ENCODE measurements around the gene CCDC181.

DNA sequence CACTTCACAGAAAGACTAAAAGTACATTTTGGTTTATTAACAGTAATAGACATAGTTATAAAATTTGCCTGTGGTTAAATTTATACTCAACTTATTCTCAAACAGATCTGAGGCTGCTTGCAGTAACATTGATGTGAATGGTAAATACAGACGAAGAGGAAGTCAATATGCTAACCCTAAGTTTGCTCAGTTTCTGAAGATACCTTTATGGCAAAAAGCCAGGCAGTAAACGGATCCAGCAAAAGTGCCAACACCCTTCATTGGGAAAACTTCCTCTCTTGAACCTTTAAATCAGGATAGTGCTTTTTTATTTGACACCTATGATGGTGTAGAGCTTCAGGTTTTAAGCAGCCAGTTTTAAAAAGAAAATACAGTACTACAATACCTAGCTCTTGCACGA lies 16.6 kb upstream of the CCDC181 start:
- TF ChIP-seq, protein P1, sequence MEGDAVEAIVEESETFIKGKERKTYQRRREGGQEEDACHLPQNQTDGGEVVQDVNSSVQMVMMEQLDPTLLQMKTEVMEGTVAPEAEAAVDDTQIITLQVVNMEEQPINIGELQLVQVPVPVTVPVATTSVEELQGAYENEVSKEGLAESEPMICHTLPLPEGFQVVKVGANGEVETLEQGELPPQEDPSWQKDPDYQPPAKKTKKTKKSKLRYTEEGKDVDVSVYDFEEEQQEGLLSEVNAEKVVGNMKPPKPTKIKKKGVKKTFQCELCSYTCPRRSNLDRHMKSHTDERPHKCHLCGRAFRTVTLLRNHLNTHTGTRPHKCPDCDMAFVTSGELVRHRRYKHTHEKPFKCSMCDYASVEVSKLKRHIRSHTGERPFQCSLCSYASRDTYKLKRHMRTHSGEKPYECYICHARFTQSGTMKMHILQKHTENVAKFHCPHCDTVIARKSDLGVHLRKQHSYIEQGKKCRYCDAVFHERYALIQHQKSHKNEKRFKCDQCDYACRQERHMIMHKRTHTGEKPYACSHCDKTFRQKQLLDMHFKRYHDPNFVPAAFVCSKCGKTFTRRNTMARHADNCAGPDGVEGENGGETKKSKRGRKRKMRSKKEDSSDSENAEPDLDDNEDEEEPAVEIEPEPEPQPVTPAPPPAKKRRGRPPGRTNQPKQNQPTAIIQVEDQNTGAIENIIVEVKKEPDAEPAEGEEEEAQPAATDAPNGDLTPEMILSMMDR (IDR thresholded peaks at IDR 0.05; ENCODE audit: control extremely low read depth in 1 of 3, insufficient read depth in 1 of 3, low read depth in 1 of 3, low read length in 3 of 3) = no peak
- TF ChIP-seq CHD1 (IDR thresholded peaks at IDR 0.05; ENCODE audit: low read depth, low read length) (no peak), EZH2 (IDR thresholded peaks at IDR 0.05; ENCODE audit: low read depth, low read length, severe bottlenecking) (no peak), FOSL1 (IDR thresholded peaks at IDR 0.05; ENCODE audit: insufficient read depth, low read depth, low read length) (no peak), RBBP5 (IDR thresholded peaks at IDR 0.05; ENCODE audit: borderline replicate concordance, low read depth, low read length) (no peak), HDAC6 (IDR thresholded peaks at IDR 0.05; ENCODE audit: low read depth, low read length) (no peak), EP300 (IDR thresholded peaks at IDR 0.05; ENCODE audit: borderline replicate concordance in 1 of 2, low read depth in 2 of 2, low read length in 2 of 2) (no peak), JUN (IDR thresholded peaks at IDR 0.05; ENCODE audit: low read depth, low read length) (no peak), CHD2 (IDR thresholded peaks at IDR 0.05; ENCODE audit: low read length) (no peak), POLR2A (IDR thresholded peaks at IDR 0.05; ENCODE audit: control extremely low read depth in 1 of 2, low read depth in 2 of 2, low read length in 2 of 2) (no peak), SIN3A (conservative IDR thresholded peaks at IDR 0.05 in 1 of 2, IDR thresholded peaks at IDR 0.05 in 1 of 2; ENCODE audit: low read depth in 1 of 2, low read length in 2 of 2) (no peak)
- TF ChIP-seq, protein P2, sequence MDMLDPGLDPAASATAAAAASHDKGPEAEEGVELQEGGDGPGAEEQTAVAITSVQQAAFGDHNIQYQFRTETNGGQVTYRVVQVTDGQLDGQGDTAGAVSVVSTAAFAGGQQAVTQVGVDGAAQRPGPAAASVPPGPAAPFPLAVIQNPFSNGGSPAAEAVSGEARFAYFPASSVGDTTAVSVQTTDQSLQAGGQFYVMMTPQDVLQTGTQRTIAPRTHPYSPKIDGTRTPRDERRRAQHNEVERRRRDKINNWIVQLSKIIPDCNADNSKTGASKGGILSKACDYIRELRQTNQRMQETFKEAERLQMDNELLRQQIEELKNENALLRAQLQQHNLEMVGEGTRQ (IDR thresholded peaks at IDR 0.05; ENCODE audit: low read length) = no peak
